T-cell (primary cell): ENCODE measurements around the gene CXCL14. TPM values are rescaled to one million over a fixed set of nuclear protein-coding genes. Genes with fewer than 3 reads are reported as not detected.

Experiments used
- ATAC-seq, 4 experiments: fragments of 200-7000 bp in 3 of 4; fragments of 150-1000 bp in 1 of 4; cut with Tn5 transposase; replicated peaks in 1 of 4; 1 replicate in 3 of 4; 2 replicates in 1 of 4; pipeline ENCODE4 v1.10.0; 2021; ENCODE audit warnings: moderate library complexity in 3 of 4, mild to moderate bottlenecking in 2 of 4, moderate number of reproducible peaks in 1 of 4
- CTCF ChIA-PET, 2 donors: fragments of 300-600 bp; sonication (Branson Sonifier 250); formaldehyde crosslinking; loops; one replicate each; lab custom pipeline; 2022; ENCODE audit warnings: antibody characterized with exemption in 2 of 2; lab: Charles Lee
- POLR2A ChIA-PET, 2 donors: fragments of 300-600 bp; sonication (Branson Sonifier 250); formaldehyde crosslinking; loops; one replicate each; lab custom pipeline; 2022; ENCODE audit warnings: antibody characterized with exemption in 2 of 2; lab: Charles Lee
- DNase-seq, 35 experiments: peaks; one replicate each; pipeline versions ENCODE4 v3.0.0 to v3.0.0-alpha.2; 2013 to 2023
- H3K27ac ChIP-seq: one replicate; pipeline ENCODE4 v1.5.1; 2013; ENCODE audit warnings: low read length
- H3K27me3 ChIP-seq, 2 experiments: replicated peaks in 1 of 2; 1 replicate in 1 of 2; 2 replicates in 1 of 2; pipeline versions ENCODE4 v1.6.1 to v1.7.0; 2013; ENCODE audit warnings: low read length in 1 of 2, mixed read lengths in 1 of 2; ENCODE audit not compliant: control insufficient read depth in 2 of 2, insufficient read depth in 2 of 2; ENCODE audit errors: extremely low read depth in 1 of 2
- H3K36me3 ChIP-seq, 2 donors: 1 replicate in 1 of 2; 2 replicates in 1 of 2; pipeline versions ENCODE4 v1.6.1 to v1.7.0; 2013; ENCODE audit warnings: low read length in 1 of 2; ENCODE audit not compliant: control insufficient read depth in 2 of 2, insufficient read depth in 1 of 2; ENCODE audit errors: extremely low read depth in 1 of 2
- H3K4me1 ChIP-seq, 2 experiments: 1 replicate in 1 of 2; 2 replicates in 1 of 2; pipeline versions ENCODE4 v1.6.1 to v1.7.0; 2013; ENCODE audit warnings: low read length in 2 of 2, mixed read lengths in 1 of 2; ENCODE audit not compliant: insufficient read depth in 2 of 2, control insufficient read depth in 1 of 2; ENCODE audit errors: extremely low read depth in 1 of 2
- H3K4me3 ChIP-seq, 2 donors: 1 replicate in 1 of 2; 2 replicates in 1 of 2; pipeline versions ENCODE4 v1.5.1 to v1.7.0; 2013; ENCODE audit warnings: mild to moderate bottlenecking in 2 of 2, low read length in 1 of 2, moderate library complexity in 1 of 2; ENCODE audit not compliant: control insufficient read depth in 1 of 2; ENCODE audit errors: extremely low read depth in 1 of 2
- H3K9me3 ChIP-seq: 2 replicates; pipeline ENCODE4 v1.7.0; 2013
- H3K27ac Mint-ChIP-seq, 2 donors: one replicate each; pipeline ENCODE4 v1.8.0; 2020 to 2021; ENCODE audit warnings: mild to moderate bottlenecking in 2 of 2, mixed read lengths in 2 of 2
- H3K27me3 Mint-ChIP-seq, 2 donors: one replicate each; pipeline ENCODE4 v1.8.0; 2021 to 2022; ENCODE audit warnings: mixed read lengths in 2 of 2
- H3K36me3 Mint-ChIP-seq: one replicate; pipeline ENCODE4 v1.8.0; 2021; ENCODE audit warnings: mixed read lengths
- H3K4me1 Mint-ChIP-seq, 3 donors: one replicate each; pipeline ENCODE4 v1.8.0; 2020 to 2022; ENCODE audit warnings: mixed read lengths in 3 of 3, mild to moderate bottlenecking in 1 of 3
- H3K4me3 Mint-ChIP-seq, 3 donors: one replicate each; pipeline ENCODE4 v1.8.0; 2020 to 2022; ENCODE audit warnings: mild to moderate bottlenecking in 3 of 3, mixed read lengths in 3 of 3, moderate library complexity in 3 of 3
- H3K9me3 Mint-ChIP-seq, 3 donors: one replicate each; pipeline ENCODE4 v1.8.0; 2020 to 2022; ENCODE audit warnings: mixed read lengths in 3 of 3
- WGBS: methylation state at CpG from one replicate; pipeline ENCODE4 v1.1.5; 2013; ENCODE audit warnings: missing lambda C conversion rate; ENCODE audit not compliant: insufficient coverage; 5-methylcytosine and 5-hydroxymethylcytosine counted together
- total RNA-seq, 35 experiments: library from RNA in 6 of 35; stranded (reverse) in 6 of 35; fragments of 120-200 nt in 1 of 35; gene quantifications; one replicate each; pipeline versions ENCODE4 v1.2.1 to v1.2.4 and lab custom pipeline; 2013 to 2026

Gene CXCL14
- total RNA-seq, 5 donors from 2014 or later (not counting 1 experiment from before 2014, with no cell fraction given): not detected

- WGBS: no CpG with 5 or more reads among the region's 8 CpGs
- H3K4me3 Mint-ChIP-seq: no peak overlapping the region
- H3K27ac Mint-ChIP-seq: no peak overlapping the region
- no peaks in the 10 kb centered on the region for H3K4me1 ChIP-seq
- ATAC-seq (no peak), DNase-seq (no peak)
- H3K27ac ChIP-seq: no peak overlapping the region
- H3K36me3 ChIP-seq: no peaks in the 10 kb centered on the region
- H3K9me3 ChIP-seq: no peaks in the 10 kb centered on the region
- H3K4me1 Mint-ChIP-seq: no peaks in the 10 kb centered on the region
- no peaks in the 10 kb centered on the region for H3K36me3 Mint-ChIP-seq
- no peaks in the 10 kb centered on the region for H3K9me3 Mint-ChIP-seq
- H3K27me3 Mint-ChIP-seq: peaks cover 47 to 53% of the 10 kb centered on the region in 2 donors
- H3K27me3 ChIP-seq: peaks cover 0 to 53% of the 10 kb centered on the region in 2 experiments
- ChIA-PET CTCF (interaction anchor here (0.5 to 0.9 kb wide), 6 partner anchors 12 to 612 kb away, joined by 3 to 10 read pairs (median 4); no protein-coding TSS in a partner anchor), POLR2A (interaction anchor here in 1 of 2 donors (0.6 kb wide), 1 partner anchor 16 kb away, joined by 7 read pairs; no protein-coding TSS in a partner anchor)
- no peak overlapping the region for H3K4me3 ChIP-seq
These were observed 24.9 kb downstream of the CXCL14 start for GRCh38 chr5:135553688-135554462.

GRCh38 chr5:135551593-135552447 lies 27.0 kb downstream of the CXCL14 start:
- Mint-ChIP-seq H3K9me3 (no peaks in the 10 kb centered on the region), H3K27me3 (peaks cover 53 to 58% of the 10 kb centered on the region in 2 donors), H3K27ac (no peak overlapping the region), H3K4me1 (no peaks in the 10 kb centered on the region), H3K4me3 (no peak overlapping the region), H3K36me3 (no peaks in the 10 kb centered on the region)
- no peak overlapping the region for H3K27ac ChIP-seq
- no peaks in the 10 kb centered on the region for H3K9me3 ChIP-seq
- no peaks in the 10 kb centered on the region for H3K4me1 ChIP-seq
- WGBS: 43% methylated on average over 9 of the region's 15 CpGs
- peak in 30 of 35 experiments; percentile 5 to 66 (median 29) for DNase-seq
- CTCF ChIA-PET: interaction anchor here (0.7 to 3.0 kb wide), 13 partner anchors 9 to 97 kb away, joined by 3 to 12 read pairs (median 5); no protein-coding TSS in a partner anchor
- H3K36me3 ChIP-seq: no peaks in the 10 kb centered on the region
- H3K4me3 ChIP-seq: no peak overlapping the region
- POLR2A ChIA-PET: interaction anchor here in 1 of 2 donors (0.6 kb wide), 1 partner anchor 88 kb away, joined by 4 read pairs; no protein-coding TSS in a partner anchor
- H3K27me3 ChIP-seq: peaks cover 3 to 61% of the 10 kb centered on the region in 2 experiments
- ATAC-seq: peak in 3 of 4 experiments; percentile 17 to 56 (median 32)

DNA sequence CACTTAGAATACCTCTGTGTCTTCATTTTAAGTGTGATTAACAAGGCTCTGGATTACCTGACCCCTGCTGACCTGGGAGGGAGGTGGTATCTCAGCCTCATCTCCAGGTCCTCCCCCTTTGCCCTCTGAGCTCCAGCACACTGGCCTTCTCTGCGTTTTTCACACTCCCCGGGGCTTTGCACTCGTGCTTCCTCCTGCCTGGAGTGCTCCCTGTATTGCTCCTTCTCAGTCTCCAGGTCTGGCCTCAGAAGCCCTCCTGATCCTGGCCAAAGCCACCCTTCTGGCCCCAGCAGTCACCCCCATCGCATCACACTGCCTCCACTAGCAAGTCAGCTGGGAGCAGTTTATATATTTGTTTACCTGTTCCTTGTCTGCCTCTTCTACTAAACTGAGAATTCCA lies 29.4 kb downstream of the CXCL14 start:
- WGBS: 44% methylated on average over 4 of the region's 4 CpGs
- ChIA-PET CTCF (interaction anchor here (1.0 to 1.6 kb wide), 3 partner anchors 12 to 87 kb away, joined by 3 to 6 read pairs (median 5); no protein-coding TSS in a partner anchor), POLR2A (no interaction called here)
- Histone ChIP-seq H3K27me3 (peaks cover 6 to 79% of the 10 kb centered on the region in 2 experiments), H3K9me3 (no peaks in the 10 kb centered on the region), H3K4me3 (no peak overlapping the region), H3K4me1 (peaks cover 0 to 4% of the 10 kb centered on the region in 2 experiments), H3K27ac (no peak overlapping the region), H3K36me3 (no peaks in the 10 kb centered on the region)
- no peak for ATAC-seq
- Mint-ChIP-seq H3K4me3 (no peak overlapping the region), H3K4me1 (peaks cover 0 to 7% (median 4%) of the 10 kb centered on the region in 3 donors), H3K36me3 (no peaks in the 10 kb centered on the region), H3K9me3 (no peaks in the 10 kb centered on the region), H3K27me3 (peaks cover 67% of the 10 kb centered on the region in 2 donors), H3K27ac (no peak overlapping the region)
- DNase-seq: no peak

GRCh38 chr5:135547590-135548254 lies 31.1 kb downstream of the CXCL14 start:
- Histone ChIP-seq H3K36me3 (no peaks in the 10 kb centered on the region), H3K4me3 (no peak overlapping the region), H3K27ac (no peak overlapping the region), H3K9me3 (no peaks in the 10 kb centered on the region), H3K4me1 (peaks cover 0 to 17% of the 10 kb centered on the region in 2 experiments), H3K27me3 (peaks cover 7 to 80% of the 10 kb centered on the region in 2 experiments)
- H3K27me3 Mint-ChIP-seq: peaks cover 68 to 76% of the 10 kb centered on the region in 2 donors
- peaks cover 12 to 19% (median 15%) of the 10 kb centered on the region in 3 donors for H3K4me1 Mint-ChIP-seq
- no peak for DNase-seq
- 15% methylated on average over 4 of the region's 8 CpGs for WGBS
- no peak overlapping the region for H3K27ac Mint-ChIP-seq
- H3K36me3 Mint-ChIP-seq: no peaks in the 10 kb centered on the region
- ATAC-seq: no peak
- POLR2A ChIA-PET: no interaction called here
- H3K9me3 Mint-ChIP-seq: no peaks in the 10 kb centered on the region
- no peak overlapping the region for H3K4me3 Mint-ChIP-seq
- CTCF ChIA-PET: no interaction called here

DNA sequence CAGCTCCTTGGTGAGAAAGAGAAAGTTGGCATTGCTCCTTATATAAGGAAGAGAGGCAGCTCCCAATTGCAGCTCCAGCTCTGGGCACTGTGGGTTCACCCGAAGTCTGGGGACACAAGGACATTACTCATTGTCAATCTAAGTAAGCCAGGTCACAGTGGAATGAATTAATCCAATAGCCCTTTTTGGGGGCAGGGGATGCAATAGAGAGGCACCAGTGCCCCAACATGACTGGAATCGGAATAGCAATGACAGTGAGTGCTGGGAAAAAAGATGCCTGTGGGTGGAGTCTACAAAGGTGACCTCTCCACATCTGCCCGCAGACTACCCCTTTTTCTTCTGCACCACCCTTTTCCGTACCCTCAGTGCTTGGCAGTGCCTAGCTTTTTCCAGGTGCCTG lies 31.9 kb downstream of the CXCL14 start:
- Mint-ChIP-seq H3K4me3 (no peak overlapping the region), H3K4me1 (peaks cover 12 to 22% (median 17%) of the 10 kb centered on the region in 3 donors), H3K27me3 (peaks cover 62 to 79% of the 10 kb centered on the region in 2 donors), H3K27ac (no peak overlapping the region), H3K36me3 (no peaks in the 10 kb centered on the region), H3K9me3 (no peaks in the 10 kb centered on the region)
- peaks cover 9 to 81% of the 10 kb centered on the region in 2 experiments for H3K27me3 ChIP-seq
- H3K9me3 ChIP-seq: no peaks in the 10 kb centered on the region
- no peak for ATAC-seq
- DNase-seq: no peak
- H3K36me3 ChIP-seq: no peaks in the 10 kb centered on the region
- H3K4me1 ChIP-seq: peaks cover 0 to 17% of the 10 kb centered on the region in 2 experiments
- no peak overlapping the region for H3K4me3 ChIP-seq
- 0% methylated on average over 1 of the region's 4 CpGs for WGBS
- H3K27ac ChIP-seq: no peak overlapping the region
- POLR2A ChIA-PET: no interaction called here
- CTCF ChIA-PET: no interaction called here
